GM12801 (cell line): ENCODE data around the gene OVCA2.

ENCODE experiments used
- CTCF ChIP-seq: IDR thresholded peaks from one replicate; pipeline ENCODE4 v1.5.1; 2011; ENCODE audit warnings: control low read depth; ENCODE audit not compliant: insufficient read length; ENCODE audit errors: extremely low read depth

Gene OVCA2

GRCh38 chr17:2075336-2076086 is 33.7 kb downstream of the OVCA2 start:
- TF ChIP-seq CTCF = no peak

- no peak for TF ChIP-seq CTCF
These were observed 34.5 kb downstream of the OVCA2 start for GRCh38 chr17:2076087-2076984.

GRCh38 chr17:2077040-2077439 is 35.2 kb downstream of the OVCA2 start:
- TF ChIP-seq CTCF = no peak

GRCh38 chr17:2081564-2081963 is 39.7 kb downstream of the OVCA2 start:
- no peak for TF ChIP-seq CTCF

- no peak for TF ChIP-seq CTCF
These were observed 40.4 kb downstream of the OVCA2 start for GRCh38 chr17:2082003-2082781.

GRCh38 chr17:2083613-2084035 is 41.8 kb downstream of the OVCA2 start:
- no peak for TF ChIP-seq CTCF
